Tibial artery (tissue), 4 donors: Measurements from ENCODE around the gene NLK.

Experiments used
- DNase-seq, 2 donors: peaks; one replicate each; pipeline ENCODE4 v3.0.0-alpha.2; 2019
- H3K27ac ChIP-seq, 2 donors: fragments of 200-600 bp; sonication (generic) in 1 of 2; 1 replicate in 1 of 2; 2 replicates in 1 of 2; pipeline ENCODE4 v1.5.1; 2018 to 2019; ENCODE audit warnings: mild to moderate bottlenecking in 1 of 2
- H3K27me3 ChIP-seq, 2 donors: fragments of 200-600 bp; sonication (generic) in 1 of 2; one replicate each; pipeline versions ENCODE4 v1.5.1 to v1.6.0; 2016 to 2019
- H3K36me3 ChIP-seq, 3 donors: fragments of 200-600 bp; sonication (generic) in 2 of 3; one replicate each; pipeline ENCODE4 v1.5.1; 2016 to 2019; ENCODE audit warnings: mild to moderate bottlenecking in 2 of 3
- H3K4me1 ChIP-seq, 4 donors: fragments of 200-600 bp; sonication (generic) in 2 of 4; 1 replicate in 3 of 4; 2 replicates in 1 of 4; pipeline ENCODE4 v1.5.1; 2016 to 2019
- H3K4me3 ChIP-seq, 2 donors: fragments of 200-600 bp; sonication (generic) in 1 of 2; 1 replicate in 1 of 2; 2 replicates in 1 of 2; pipeline ENCODE4 v1.5.1; 2018 to 2019; ENCODE audit warnings: mild to moderate bottlenecking in 2 of 2
- H3K9me3 ChIP-seq, 3 donors: fragments of 200-600 bp; sonication (generic) in 1 of 3; one replicate each; pipeline ENCODE4 v1.5.1; 2016 to 2019
- intact Hi-C: fragments of 100-400 bp; cut with DNase I; formaldehyde crosslinking; loops from one replicate; pipeline ENCODE4 v1.15.0; 2023; ENCODE audit warnings: low total_unique reads
- TF ChIP-seq, protein P1 (sequence below), 2 experiments: fragments of 200-600 bp in 1 of 2; fragments of 450-650 bp in 1 of 2; IDR thresholded peaks; one replicate each; pipeline ENCODE4 v1.5.1; 2017 to 2019; ENCODE audit warnings: antibody characterized with exemption in 2 of 2, mild to moderate bottlenecking in 1 of 2, moderate library complexity in 1 of 2

Gene NLK

DNA sequence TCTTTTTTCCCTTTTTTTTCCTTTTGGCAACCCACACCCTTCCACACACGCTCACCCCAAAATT is at the start of gene NLK:
Gene NLK, plus strand, starts transcription at position 21 of the 64 bp plus-strand sequence. CDS start 197 bp downstream, outside the sequence.
- no peak for DNase-seq
- Histone ChIP-seq H3K27ac (peak within 1 kb of the TSS; percentile 89 to 97), H3K4me3 (peak within 1 kb of the TSS; percentile 97 to 98), H3K27me3 (no peaks in the 10 kb centered on the region), H3K4me1 (peaks cover 0 to 46% (median 24%) of the 10 kb centered on the region in 4 donors), H3K36me3 (no peaks in the 10 kb centered on the region), H3K9me3 (no peaks in the 10 kb centered on the region)
- TF ChIP-seq, protein P1, sequence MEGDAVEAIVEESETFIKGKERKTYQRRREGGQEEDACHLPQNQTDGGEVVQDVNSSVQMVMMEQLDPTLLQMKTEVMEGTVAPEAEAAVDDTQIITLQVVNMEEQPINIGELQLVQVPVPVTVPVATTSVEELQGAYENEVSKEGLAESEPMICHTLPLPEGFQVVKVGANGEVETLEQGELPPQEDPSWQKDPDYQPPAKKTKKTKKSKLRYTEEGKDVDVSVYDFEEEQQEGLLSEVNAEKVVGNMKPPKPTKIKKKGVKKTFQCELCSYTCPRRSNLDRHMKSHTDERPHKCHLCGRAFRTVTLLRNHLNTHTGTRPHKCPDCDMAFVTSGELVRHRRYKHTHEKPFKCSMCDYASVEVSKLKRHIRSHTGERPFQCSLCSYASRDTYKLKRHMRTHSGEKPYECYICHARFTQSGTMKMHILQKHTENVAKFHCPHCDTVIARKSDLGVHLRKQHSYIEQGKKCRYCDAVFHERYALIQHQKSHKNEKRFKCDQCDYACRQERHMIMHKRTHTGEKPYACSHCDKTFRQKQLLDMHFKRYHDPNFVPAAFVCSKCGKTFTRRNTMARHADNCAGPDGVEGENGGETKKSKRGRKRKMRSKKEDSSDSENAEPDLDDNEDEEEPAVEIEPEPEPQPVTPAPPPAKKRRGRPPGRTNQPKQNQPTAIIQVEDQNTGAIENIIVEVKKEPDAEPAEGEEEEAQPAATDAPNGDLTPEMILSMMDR (IDR thresholded peaks at IDR 0.05), result no peak
- intact Hi-C loops, result loop anchor here (10.0 kb wide), 2 partner anchors 292 to 512 kb away; partner anchors contain the start of genes IFT20, TNFAIP1 and UNC119

DNA sequence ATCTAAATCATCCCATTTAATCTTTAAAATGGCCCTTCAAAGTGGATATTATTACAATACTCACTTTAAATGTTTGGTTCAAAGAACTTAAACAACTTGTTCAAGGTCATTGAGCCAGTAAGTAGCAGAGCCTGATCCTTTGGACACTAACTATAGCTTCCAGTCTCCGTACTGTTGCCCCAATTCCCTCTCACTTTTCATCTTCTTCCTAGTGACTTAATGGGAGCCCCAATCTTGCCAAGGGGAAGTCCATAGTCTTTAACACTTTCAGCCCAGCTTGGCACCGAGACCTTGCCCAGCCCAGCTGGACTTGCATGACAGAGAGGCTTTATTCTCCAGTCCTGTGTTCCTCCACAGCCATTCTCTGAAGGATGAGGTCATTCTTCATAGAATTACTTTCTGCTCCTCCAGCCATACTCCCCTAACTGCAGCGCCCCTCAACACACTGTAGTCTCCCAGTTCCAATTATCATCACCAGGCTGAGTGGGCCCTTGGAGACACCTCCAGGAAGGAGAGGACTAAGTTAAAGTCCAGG is 49.2 kb upstream of the NLK start:
- H3K4me1 ChIP-seq, result no peaks in the 10 kb centered on the region
- intact Hi-C loops, result no loop called here

DNA sequence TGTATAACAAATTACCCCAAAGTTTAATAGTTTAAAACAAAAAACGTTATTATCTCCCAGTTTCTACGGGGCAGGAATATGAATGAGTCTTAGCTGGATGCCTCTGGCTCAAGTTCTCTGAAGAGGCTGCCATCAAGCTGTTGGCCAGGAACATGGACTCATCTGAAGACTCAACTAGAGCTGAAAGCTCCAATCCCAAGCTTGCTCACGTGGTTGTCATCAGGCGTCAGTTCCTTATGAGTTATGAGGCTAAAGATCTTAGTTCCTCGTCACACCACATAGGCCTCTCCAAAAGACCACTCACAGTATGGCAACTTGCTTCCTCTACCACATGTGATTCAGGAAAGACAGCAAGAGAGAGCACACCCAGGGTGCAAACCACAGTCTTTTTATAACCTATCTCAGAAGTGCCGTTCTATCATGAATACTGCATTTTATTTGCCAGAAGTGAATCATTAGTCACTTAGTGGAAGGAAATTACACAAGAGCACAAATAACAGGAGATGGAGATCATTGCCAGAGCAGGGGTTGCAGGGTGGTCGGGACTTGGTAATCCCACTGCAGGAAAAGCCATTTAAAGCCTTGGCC is 48.7 kb upstream of the NLK start:
- no peaks in the 10 kb centered on the region for H3K4me1 ChIP-seq
- H3K9me3 ChIP-seq, result no peaks in the 10 kb centered on the region
- no peak overlapping the region for H3K4me3 ChIP-seq
- no peaks in the 10 kb centered on the region for H3K36me3 ChIP-seq
- no peak for DNase-seq
- intact Hi-C loops, result no loop called here
- H3K27me3 ChIP-seq, result peaks cover 0 to 4% of the 10 kb centered on the region in 2 donors
- H3K27ac ChIP-seq, result no peak overlapping the region
- TF ChIP-seq, protein P1 (IDR thresholded peaks at IDR 0.05), result no peak

More for the DNA sequence above, 49.2 kb upstream of the NLK start:
- TF ChIP-seq, protein P1 (IDR thresholded peaks at IDR 0.05), result no peak
- H3K27me3 ChIP-seq, result peaks cover 0 to 4% of the 10 kb centered on the region in 2 donors
- no peaks in the 10 kb centered on the region for H3K36me3 ChIP-seq
- no peak overlapping the region for H3K27ac ChIP-seq
- no peak overlapping the region for H3K4me3 ChIP-seq
- DNase-seq, result no peak
- no peaks in the 10 kb centered on the region for H3K9me3 ChIP-seq

DNA sequence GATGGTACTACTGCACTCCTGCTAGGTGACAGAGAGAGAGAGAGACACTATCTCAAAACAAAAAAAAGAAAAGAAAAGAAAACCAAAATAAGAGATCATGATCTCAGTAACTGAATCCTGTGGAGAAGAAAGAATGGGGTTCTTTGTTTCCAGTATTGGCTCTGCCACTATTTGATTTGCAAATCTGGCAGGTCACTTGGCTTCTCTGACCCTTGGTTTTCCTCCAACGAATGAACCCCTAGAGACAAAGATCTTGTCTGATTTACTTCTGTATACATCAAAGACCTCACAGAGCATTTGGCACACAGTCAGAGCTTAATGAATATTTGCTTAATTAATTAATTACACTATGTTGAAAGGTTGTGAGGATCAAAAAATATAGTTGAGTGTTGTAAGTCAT is 47.9 kb upstream of the NLK start:
- TF ChIP-seq, protein P1 (IDR thresholded peaks at IDR 0.05), result no peak
- no peak for DNase-seq
- intact Hi-C loops, result no loop called here
- Histone ChIP-seq H3K4me3 (no peak overlapping the region), H3K27me3 (peaks cover 0 to 4% of the 10 kb centered on the region in 2 donors), H3K4me1 (no peaks in the 10 kb centered on the region), H3K27ac (no peak overlapping the region), H3K36me3 (no peaks in the 10 kb centered on the region), H3K9me3 (no peaks in the 10 kb centered on the region)

DNA sequence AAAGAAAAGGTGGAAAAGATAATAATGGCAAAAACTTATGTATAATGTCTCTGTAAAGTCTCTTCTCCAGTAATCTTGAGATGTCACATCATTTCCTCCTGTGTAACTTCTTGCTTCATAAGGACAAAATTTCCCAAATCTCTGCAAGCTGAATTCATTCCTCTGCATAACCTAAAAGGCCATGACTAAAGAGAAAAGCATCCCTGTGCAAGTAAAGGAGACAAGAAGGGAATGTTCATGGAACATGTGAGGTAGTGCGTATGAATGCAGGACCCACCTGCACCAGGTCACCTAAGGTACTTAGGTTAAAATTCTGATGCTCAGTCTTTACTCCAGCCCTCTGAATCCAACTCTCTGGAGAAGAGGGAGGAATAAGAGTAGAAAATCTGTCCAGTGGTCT is 46.9 kb upstream of the NLK start:
- no peak for DNase-seq
- Histone ChIP-seq H3K27me3 (peaks cover 0 to 4% of the 10 kb centered on the region in 2 donors), H3K4me1 (no peaks in the 10 kb centered on the region), H3K36me3 (no peaks in the 10 kb centered on the region), H3K27ac (no peak overlapping the region), H3K4me3 (no peak overlapping the region), H3K9me3 (no peaks in the 10 kb centered on the region)
- intact Hi-C loops, result no loop called here
- TF ChIP-seq, protein P1 (IDR thresholded peaks at IDR 0.05), result no peak
